Keratinocyte (primary cell): ENCODE results near the gene CCND1. TPM values are rescaled to one million over a fixed set of nuclear protein-coding genes. Genes with fewer than 3 reads are reported as not detected.

Experiments used
- DNase-seq: peaks from one replicate; pipeline ENCODE4 v3.0.0-alpha.2; 2011; ENCODE audit warnings: low read depth, missing footprints, low spot score
- FAIRE-seq: peaks from 2 replicates; lab custom pipeline; 2011; peaks lifted over from hg19 to GRCh38; lab: Jason Lieb, UNC
- H2AFZ ChIP-seq: 2 replicates; pipeline ENCODE4 v1.6.0; 2012; ENCODE audit warnings: low read length, control low read depth, inconsistent platforms; ENCODE audit not compliant: control insufficient read depth
- H3K27ac ChIP-seq: 2 replicates; pipeline ENCODE4 v1.5.1; 2011; ENCODE audit warnings: low read length; ENCODE audit not compliant: control insufficient read depth, insufficient read depth
- H3K27me3 ChIP-seq: 3 replicates; pipeline ENCODE4 v1.6.0; 2011; ENCODE audit warnings: low read length; ENCODE audit not compliant: control insufficient read depth, insufficient read depth; ENCODE audit errors: extremely low read depth
- H3K36me3 ChIP-seq, 2 experiments: 2 replicates in 1 of 2; 3 replicates in 1 of 2; pipeline ENCODE4 v1.5.1; 2011; ENCODE audit warnings: low read length in 2 of 2, mild to moderate bottlenecking in 1 of 2; ENCODE audit not compliant: control insufficient read depth in 2 of 2, insufficient read depth in 2 of 2; ENCODE audit errors: extremely low read depth in 1 of 2
- H3K4me1 ChIP-seq: 3 replicates; pipeline ENCODE4 v1.5.1; 2011; ENCODE audit warnings: low read length; ENCODE audit not compliant: control insufficient read depth, insufficient read depth; ENCODE audit errors: extremely low read depth
- H3K4me2 ChIP-seq: 3 replicates; pipeline ENCODE4 v1.6.0; 2011; ENCODE audit warnings: low read depth, low read length; ENCODE audit not compliant: control insufficient read depth, insufficient read depth; ENCODE audit errors: extremely low read depth
- H3K4me3 ChIP-seq, 3 experiments: fragments of 200-600 bp in 1 of 3; sonication (generic) in 1 of 3; 2 replicates in 2 of 3; 3 replicates in 1 of 3; pipeline ENCODE4 v1.5.1; 2011 to 2016; ENCODE audit warnings: low read length in 3 of 3, mild to moderate bottlenecking in 3 of 3, control low read depth in 2 of 3, inconsistent platforms in 1 of 3, low read depth in 1 of 3, mixed read lengths in 1 of 3, mixed run types in 1 of 3, moderate library complexity in 1 of 3; ENCODE audit not compliant: control insufficient read depth in 2 of 3, insufficient read depth in 2 of 3; ENCODE audit errors: extremely low read depth in 1 of 3
- H3K79me2 ChIP-seq: 2 replicates; pipeline ENCODE4 v1.6.0; 2012; ENCODE audit warnings: low read length; ENCODE audit not compliant: control insufficient read depth, insufficient read depth
- H3K9ac ChIP-seq: 3 replicates; pipeline ENCODE4 v1.6.0; 2011; ENCODE audit warnings: low read length; ENCODE audit not compliant: control insufficient read depth, insufficient read depth; ENCODE audit errors: extremely low read depth
- H3K9me1 ChIP-seq: 3 replicates; pipeline ENCODE4 v1.6.0; 2011; ENCODE audit warnings: low read length; ENCODE audit not compliant: control insufficient read depth, insufficient read depth; ENCODE audit errors: extremely low read depth
- H3K9me3 ChIP-seq: 2 replicates; pipeline ENCODE4 v1.5.1; 2012; ENCODE audit warnings: low read depth, low read length; ENCODE audit not compliant: control insufficient read depth
- H4K20me1 ChIP-seq: 3 replicates; pipeline ENCODE4 v1.6.0; 2011; ENCODE audit warnings: low read length; ENCODE audit not compliant: control insufficient read depth, insufficient read depth; ENCODE audit errors: extremely low read depth
- EZH2 ChIP-seq: IDR thresholded peaks from one replicate; pipeline ENCODE4 v1.6.1; 2012; ENCODE audit warnings: inconsistent platforms, mild to moderate bottlenecking, low read length, moderate library complexity
- dilution Hi-C: fragments of 300-500 bp; cut with MboI; formaldehyde crosslinking; loops from one replicate; pipeline ENCODE4 v1.7.0; 2020; ENCODE audit warnings: low sequenced_read_pairs; ENCODE audit not compliant: extremely low pct_ligation_motif_present
- polyA plus RNA-seq, 5 experiments: library from polyadenylated mRNA; depleted of rRNA in 3 of 5; stranded (reverse) in 3 of 5; stranded (forward) in 1 of 5; unstranded in 1 of 5; fragments of >200 nt; gene quantifications; 1 replicate in 1 of 5; 2 replicates in 3 of 5; 3 replicates in 1 of 5; pipeline versions ENCODE4 v1.2.1 to v1.2.3, GENCODE V29; 2011 to 2012; ENCODE audit warnings: missing spikeins in 2 of 5, low read depth in 1 of 5, low replicate concordance in 1 of 5
- TF ChIP-seq, protein P1 (sequence below), 3 experiments: IDR thresholded peaks in 1 of 3; conservative IDR thresholded peaks in 1 of 3; optimal IDR thresholded peaks in 1 of 3; 2 replicates in 2 of 3; 3 replicates in 1 of 3; pipeline versions ENCODE3 to v1.5.1; 2011; ENCODE audit warnings: low read length in 3 of 3, mild to moderate bottlenecking in 3 of 3, moderate library complexity in 2 of 3, control low read depth in 1 of 3, inconsistent platforms in 1 of 3; ENCODE audit not compliant: insufficient read depth in 2 of 3; ENCODE audit errors: extremely low read depth in 1 of 3

Gene CCND1
- polyA plus RNA-seq, 1 donor (not counting 4 experiments of a cell fraction or from before 2014, with no cell fraction given) = 124 TPM

DNA sequence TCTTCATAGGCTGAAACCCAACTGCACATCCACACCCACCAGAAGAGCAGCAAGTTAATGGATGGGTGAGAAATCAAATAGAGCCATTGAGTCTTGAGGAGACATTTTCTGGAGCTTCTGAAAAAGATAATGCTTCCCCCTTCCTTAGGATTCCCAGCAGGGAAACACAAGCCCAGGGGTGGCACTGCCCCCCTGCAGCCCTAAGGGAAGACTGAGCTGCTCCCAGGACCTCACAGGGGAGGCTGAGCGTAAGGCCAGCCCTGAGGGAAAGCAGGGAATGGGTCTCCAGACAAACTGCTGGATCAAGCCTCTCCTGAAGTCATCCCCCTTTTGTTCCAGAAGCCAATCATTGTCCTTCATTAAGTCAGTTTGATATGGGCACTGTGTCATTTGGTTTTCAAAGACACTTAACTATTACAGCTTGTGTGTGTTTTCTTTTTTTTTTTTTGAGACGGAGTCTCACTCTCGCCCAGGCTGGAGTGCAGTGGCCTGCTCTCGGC lies 19.1 kb downstream of the CCND1 start:
- Histone ChIP-seq H3K79me2 (no peaks in the 10 kb centered on the region), H2AFZ (no peak overlapping the region), H3K9me1 (no peaks in the 10 kb centered on the region), H3K4me3 (no peak overlapping the region), H3K9me3 (no peaks in the 10 kb centered on the region), H3K4me2 (no peak overlapping the region), H3K36me3 (peaks cover 7 to 9% of the 10 kb centered on the region in 2 experiments), H3K27ac (no peak overlapping the region), H3K9ac (no peak overlapping the region), H3K27me3 (no peaks in the 10 kb centered on the region), H3K4me1 (no peaks in the 10 kb centered on the region), H4K20me1 (peaks cover 3% of the 10 kb centered on the region)
- DNase-seq (no peak), FAIRE-seq (no peak)
- dilution Hi-C loops = loop anchor here (10.0 kb wide), 1 partner anchor 545 kb away; no protein-coding TSS in a partner anchor
- TF ChIP-seq, protein P1, sequence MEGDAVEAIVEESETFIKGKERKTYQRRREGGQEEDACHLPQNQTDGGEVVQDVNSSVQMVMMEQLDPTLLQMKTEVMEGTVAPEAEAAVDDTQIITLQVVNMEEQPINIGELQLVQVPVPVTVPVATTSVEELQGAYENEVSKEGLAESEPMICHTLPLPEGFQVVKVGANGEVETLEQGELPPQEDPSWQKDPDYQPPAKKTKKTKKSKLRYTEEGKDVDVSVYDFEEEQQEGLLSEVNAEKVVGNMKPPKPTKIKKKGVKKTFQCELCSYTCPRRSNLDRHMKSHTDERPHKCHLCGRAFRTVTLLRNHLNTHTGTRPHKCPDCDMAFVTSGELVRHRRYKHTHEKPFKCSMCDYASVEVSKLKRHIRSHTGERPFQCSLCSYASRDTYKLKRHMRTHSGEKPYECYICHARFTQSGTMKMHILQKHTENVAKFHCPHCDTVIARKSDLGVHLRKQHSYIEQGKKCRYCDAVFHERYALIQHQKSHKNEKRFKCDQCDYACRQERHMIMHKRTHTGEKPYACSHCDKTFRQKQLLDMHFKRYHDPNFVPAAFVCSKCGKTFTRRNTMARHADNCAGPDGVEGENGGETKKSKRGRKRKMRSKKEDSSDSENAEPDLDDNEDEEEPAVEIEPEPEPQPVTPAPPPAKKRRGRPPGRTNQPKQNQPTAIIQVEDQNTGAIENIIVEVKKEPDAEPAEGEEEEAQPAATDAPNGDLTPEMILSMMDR (optimal IDR thresholded peaks at IDR 0.05 in 1 of 3, IDR thresholded peaks at IDR 0.05 in 1 of 3, conservative IDR thresholded peaks at IDR 0.05 in 1 of 3; ENCODE audit: extremely low read depth in 1 of 3, insufficient read depth in 2 of 3, low read length in 3 of 3) = no peak
- no peak for TF ChIP-seq EZH2

DNA sequence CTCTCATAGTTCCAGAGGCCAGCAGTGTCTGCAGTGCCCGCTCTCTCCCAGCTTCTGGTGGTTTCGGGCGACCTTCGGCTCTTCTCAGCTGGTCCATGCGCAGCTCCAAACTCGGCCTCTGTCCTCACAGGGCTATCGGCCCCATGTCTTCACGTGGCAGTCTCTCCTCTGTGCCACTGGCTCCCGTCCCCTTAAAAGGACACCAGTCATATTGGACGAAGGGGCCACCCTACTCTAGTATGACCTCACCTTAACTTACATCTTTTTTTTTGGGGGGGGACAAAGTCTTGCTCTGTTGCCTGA lies 20.4 kb downstream of the CCND1 start:
- FAIRE-seq = no peak
- H3K9ac ChIP-seq = no peak overlapping the region
- DNase-seq = no peak

More for the DNA sequence above, 20.4 kb downstream of the CCND1 start:
- Histone ChIP-seq H4K20me1 (peaks cover 3% of the 10 kb centered on the region), H3K4me3 (no peak overlapping the region), H3K4me1 (no peaks in the 10 kb centered on the region), H3K4me2 (no peak overlapping the region), H3K79me2 (no peaks in the 10 kb centered on the region), H3K9me3 (no peaks in the 10 kb centered on the region), H3K27ac (no peak overlapping the region), H3K9me1 (no peaks in the 10 kb centered on the region), H3K27me3 (no peaks in the 10 kb centered on the region), H3K36me3 (peaks cover 10 to 18% of the 10 kb centered on the region in 2 experiments), H2AFZ (no peak overlapping the region)
- no peak for TF ChIP-seq EZH2
- TF ChIP-seq, protein P1 (optimal IDR thresholded peaks at IDR 0.05 in 1 of 3, IDR thresholded peaks at IDR 0.05 in 1 of 3, conservative IDR thresholded peaks at IDR 0.05 in 1 of 3; ENCODE audit: extremely low read depth in 1 of 3, insufficient read depth in 2 of 3, low read length in 3 of 3) = no peak
- dilution Hi-C loops = loop anchor here (10.0 kb wide), 1 partner anchor 547 kb away; no protein-coding TSS in a partner anchor
